Fibroblast of the aortic adventitia (primary cell): ENCODE measurements around the gene FAT2. TPM values are rescaled to one million over a fixed set of nuclear protein-coding genes. Genes with fewer than 3 reads are reported as not detected.

Source experiments
- DNase-seq: peaks from one replicate; pipeline ENCODE4 v3.0.0-alpha.2; 2010; ENCODE audit warnings: low read depth
- H3K4me3 ChIP-seq: 2 replicates; pipeline ENCODE4 v1.5.1; 2011; ENCODE audit warnings: low read depth, mild to moderate bottlenecking, control low read depth, low read length, moderate library complexity
- CTCF ChIP-seq: IDR thresholded peaks from 2 replicates; pipeline ENCODE4 v1.5.1; 2011; ENCODE audit warnings: mild to moderate bottlenecking, low read length, control low read depth, inconsistent platforms; ENCODE audit not compliant: insufficient read depth
- total RNA-seq: library from RNA; depleted of rRNA; stranded (reverse); fragments of >200 nt; gene quantifications from 2 replicates; pipeline ENCODE4 v1.2.3, GENCODE V29; 2012; ENCODE audit warnings: low replicate concordance

FAT2 gene
- total RNA-seq, 1 donor = not detected

GRCh38 chr5:151569132-151570046, 21.7 kb downstream of the FAT2 start:
- TF ChIP-seq CTCF = no peak
- no peak overlapping the region for H3K4me3 ChIP-seq
- DNase-seq = peak; percentile 31

DNA sequence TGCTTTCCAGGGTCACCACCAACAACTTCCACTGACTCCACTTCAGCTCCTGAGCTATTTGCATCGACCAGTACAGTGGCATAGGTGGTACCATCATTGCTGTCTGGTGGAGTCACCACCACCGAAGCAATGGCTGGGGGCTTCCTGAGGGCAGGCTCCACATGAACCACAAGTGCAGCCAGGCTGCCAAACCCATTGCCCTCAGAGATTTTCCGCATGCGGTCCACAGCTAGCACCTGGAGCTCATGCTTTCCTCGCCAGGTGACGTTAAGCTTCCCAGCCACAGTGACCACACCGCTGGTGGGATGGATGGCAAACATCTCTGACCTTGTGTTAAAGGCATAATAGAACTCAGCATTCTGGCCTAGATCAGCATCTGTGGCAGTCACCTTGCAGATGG, 23.1 kb downstream of the FAT2 start:
- no peak overlapping the region for H3K4me3 ChIP-seq
- TF ChIP-seq CTCF = no peak
- no peak for DNase-seq

DNA sequence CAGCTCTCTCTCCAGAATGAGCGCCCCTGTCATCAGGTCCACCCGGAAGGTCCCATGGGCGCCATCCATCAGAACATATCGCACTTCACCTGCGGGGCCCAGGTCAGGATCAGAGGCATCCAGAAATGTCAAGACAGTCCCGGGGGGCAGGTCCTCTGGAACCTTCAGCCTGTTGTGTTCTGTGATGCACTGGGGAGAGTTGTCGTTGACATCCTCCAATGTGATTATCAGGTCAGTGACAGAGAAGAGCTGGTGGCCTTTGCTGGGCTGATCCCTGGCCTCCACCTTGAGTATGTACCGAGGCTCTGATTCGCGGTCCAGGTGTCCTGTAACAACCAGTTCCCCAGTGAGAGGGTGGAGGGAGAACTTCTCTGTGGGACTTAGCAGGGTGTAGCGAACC, 25.2 kb downstream of the FAT2 start:
- no peak for TF ChIP-seq CTCF
- H3K4me3 ChIP-seq = no peak overlapping the region
- DNase-seq = no peak

- DNase-seq = no peak
- TF ChIP-seq CTCF = no peak
- no peak overlapping the region for H3K4me3 ChIP-seq
Observed at GRCh38 chr5:151562019-151562707, 29.0 kb downstream of the FAT2 start.

DNA sequence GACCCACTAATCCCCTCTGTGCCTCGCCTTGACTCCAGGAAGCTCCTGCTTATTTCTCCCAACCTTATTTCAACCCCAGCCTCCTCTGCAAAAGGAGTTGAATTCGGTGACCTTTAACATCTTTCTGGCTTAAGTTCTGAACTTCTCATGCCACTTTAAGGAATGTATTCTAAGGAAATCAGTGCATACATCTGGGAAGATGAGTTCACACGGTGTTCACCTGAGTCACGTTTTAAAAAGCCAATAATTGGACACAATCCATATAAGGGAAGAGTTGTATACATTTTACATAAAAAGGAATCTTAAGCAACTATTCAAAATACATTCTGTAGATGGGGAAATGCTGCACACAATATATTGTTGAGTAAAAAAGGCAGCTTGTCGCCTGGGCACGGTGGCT, 33.2 kb downstream of the FAT2 start:
- DNase-seq = no peak
- TF ChIP-seq CTCF = no peak
- H3K4me3 ChIP-seq = no peak overlapping the region

DNA sequence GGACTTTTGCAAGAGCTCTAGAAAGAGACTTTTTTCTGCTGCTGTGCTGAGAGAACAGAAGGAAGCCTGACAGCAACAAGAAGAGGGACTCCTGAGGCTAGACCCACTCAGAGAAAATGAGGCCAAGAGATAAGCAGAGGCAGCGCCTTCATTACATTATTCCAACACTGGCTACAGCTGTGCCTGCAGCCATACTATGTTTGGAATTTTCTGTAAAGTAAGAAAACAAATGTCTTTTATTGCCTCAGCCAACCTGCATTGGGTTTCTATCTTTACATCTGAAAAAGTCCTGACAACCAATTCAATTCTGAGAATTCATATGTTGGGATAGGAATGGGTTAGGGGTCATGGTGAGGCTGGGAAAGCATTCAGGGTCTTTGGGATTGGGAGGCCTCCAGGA, 33.7 kb downstream of the FAT2 start:
- no peak overlapping the region for H3K4me3 ChIP-seq
- TF ChIP-seq CTCF = no peak
- DNase-seq = no peak
